ENCODE results near the gene PSG2.
"Not testable (repeated sequence)": the region's sequence is repeated elsewhere in the genome, so short reads cannot be mapped to it uniquely, and the experiment has no call there.

PSG2 gene

GRCh38 chr19:43077881-43078280 lies 4.6 kb downstream of the PSG2 start:
- DNase-seq, result not testable (repeated sequence)

GRCh38 chr19:43062418-43062817 lies 20.1 kb downstream of the PSG2 start:
- DNase-seq, result not testable (repeated sequence)

GRCh38 chr19:43061326-43061725 lies 21.2 kb downstream of the PSG2 start:
- DNase-seq, result not testable (repeated sequence)

- DNase-seq, result not testable (repeated sequence)
Observed at GRCh38 chr19:43060254-43060653, 22.2 kb downstream of the PSG2 start.

- not testable (repeated sequence) for DNase-seq
Observed at GRCh38 chr19:43059482-43059881, 23.0 kb downstream of the PSG2 start.

- DNase-seq, result not testable (repeated sequence)
Observed at GRCh38 chr19:43058440-43058839, 24.1 kb downstream of the PSG2 start.

- DNase-seq, result not testable (repeated sequence)
Observed at GRCh38 chr19:43047966-43048365, 34.5 kb downstream of the PSG2 start.

GRCh38 chr19:43046578-43046977 lies 35.9 kb downstream of the PSG2 start:
- DNase-seq, result not testable (repeated sequence)

- DNase-seq, result not testable (repeated sequence)
Observed at GRCh38 chr19:43043492-43044180, 38.9 kb downstream of the PSG2 start.

- DNase-seq, result not testable (repeated sequence)
Observed at GRCh38 chr19:43031645-43032044, 50.9 kb downstream of the PSG2 start.

GRCh38 chr19:43028866-43029265 lies 53.6 kb downstream of the PSG2 start:
- no peak for DNase-seq

- DNase-seq, result not testable (repeated sequence)
Observed at GRCh38 chr19:43027985-43028384, 54.5 kb downstream of the PSG2 start.

GRCh38 chr19:43027061-43027460 lies 55.4 kb downstream of the PSG2 start:
- DNase-seq, result not testable (repeated sequence)

GRCh38 chr19:43026369-43026768 lies 56.1 kb downstream of the PSG2 start, which contains the start of gene PSG11:
TSS of gene PSG11 (minus strand) at chr19:43026469. CDS start at chr19:43026372, 97 bp downstream.
- DNase-seq, result not testable (repeated sequence)

- not testable (repeated sequence) for DNase-seq
Observed at GRCh38 chr19:43022098-43022497, 60.4 kb downstream of the PSG2 start.

- DNase-seq, result not testable (repeated sequence)
Observed at GRCh38 chr19:43021629-43022028, 60.9 kb downstream of the PSG2 start.

- DNase-seq, result not testable (repeated sequence)
Observed at GRCh38 chr19:43019588-43019987, 62.9 kb downstream of the PSG2 start.

Measured in CD4-positive, alpha-beta T cell treated with Interleukin-1 beta for 1 hour (primary cell).